Spleen (tissue), 11 donors: ENCODE data around the gene THAP8. TPM values are rescaled to one million over a fixed set of nuclear protein-coding genes. Genes with fewer than 3 reads are reported as not detected.

ENCODE experiments used
- DNase-seq: peaks from one replicate; pipeline ENCODE4 v3.0.0-alpha.2; 2020
- H3K27ac ChIP-seq, 8 donors: fragments of 200-600 bp; sonication (generic) in 7 of 8; 1 replicate in 4 of 8; 2 replicates in 4 of 8; pipeline versions ENCODE4 v1.5.0 to v1.8.0; 2016 to 2021; ENCODE audit warnings: inconsistent platforms in 4 of 8, mild to moderate bottlenecking in 4 of 8, moderate library complexity in 1 of 8
- H3K27me3 ChIP-seq, 7 donors: fragments of 200-600 bp; sonication (generic) in 6 of 7; replicated peaks in 1 of 7; 1 replicate in 4 of 7; 2 replicates in 3 of 7; pipeline versions ENCODE4 v1.5.0 to v1.8.0; 2016 to 2021; ENCODE audit warnings: inconsistent platforms in 3 of 7, mild to moderate bottlenecking in 1 of 7
- H3K36me3 ChIP-seq, 6 donors: fragments of 200-600 bp; sonication (generic) in 5 of 6; 1 replicate in 4 of 6; 2 replicates in 2 of 6; pipeline versions ENCODE4 v1.5.0 to v1.8.0; 2016 to 2021; ENCODE audit warnings: inconsistent platforms in 2 of 6
- H3K4me1 ChIP-seq, 6 donors: fragments of 200-600 bp; sonication (generic) in 5 of 6; 1 replicate in 3 of 6; 2 replicates in 3 of 6; pipeline versions ENCODE4 v1.5.0 to v1.8.0; 2016 to 2021; ENCODE audit warnings: inconsistent platforms in 3 of 6
- H3K4me3 ChIP-seq, 8 donors: fragments of 200-600 bp; sonication (generic) in 7 of 8; 1 replicate in 4 of 8; 2 replicates in 4 of 8; pipeline versions ENCODE4 v1.5.0 to v1.8.0; 2016 to 2021; ENCODE audit warnings: inconsistent platforms in 4 of 8, mild to moderate bottlenecking in 4 of 8, moderate library complexity in 2 of 8
- H3K9me3 ChIP-seq, 8 donors: fragments of 200-600 bp; sonication (generic) in 7 of 8; 1 replicate in 4 of 8; 2 replicates in 4 of 8; pipeline versions ENCODE4 v1.5.0 to v1.8.0; 2016 to 2021; ENCODE audit warnings: inconsistent platforms in 4 of 8
- CTCF ChIP-seq, 11 experiments: fragments of 200-600 bp in 7 of 11; fragments of 450-650 bp in 4 of 11; sonication (generic) in 4 of 11; IDR thresholded peaks in 8 of 11; conservative IDR thresholded peaks in 3 of 11; 1 replicate in 7 of 11; 2 replicates in 4 of 11; pipeline versions ENCODE4 v1.4.0 to v1.8.0; 2016 to 2021; ENCODE audit warnings: antibody characterized with exemption in 11 of 11, inconsistent platforms in 4 of 11, mild to moderate bottlenecking in 1 of 11
- POLR2A ChIP-seq, 3 donors: fragments of 450-650 bp; IDR thresholded peaks; one replicate each; pipeline ENCODE4 v1.5.1; 2017; ENCODE audit warnings: antibody characterized with exemption in 3 of 3, mild to moderate bottlenecking in 1 of 3
- POLR2AphosphoS5 ChIP-seq, 3 donors: sonication (generic); formaldehyde crosslinking; IDR thresholded peaks; one replicate each; pipeline ENCODE4 v1.5.1; 2017; ENCODE audit warnings: antibody characterized with exemption in 3 of 3
- WGBS, 5 donors: extraction: QIAGEN DNeasy Blood & Tissue Kit in 3 of 5; methylation state at CpG; one replicate each; pipeline versions ENCODE4 v1.1.5 to v1.1.7; 2013 to 2018; 5-methylcytosine and 5-hydroxymethylcytosine counted together
- intact Hi-C: fragments of 100-400 bp; cut with DNase I; formaldehyde crosslinking; loops from one replicate; pipeline ENCODE4 v1.15.0; 2023; ENCODE audit warnings: low total_unique reads
- polyA plus RNA-seq, 3 donors: library from polyadenylated mRNA; stranded (reverse); fragments of 200-250 nt; gene quantifications; one replicate each; pipeline ENCODE4 v1.2.1, GENCODE V29; 2013
- total RNA-seq, 7 donors: library from RNA; depleted of rRNA in 3 of 7; stranded (reverse); fragments of >200 nt in 3 of 7; fragmentation: NEBNext Ultra II Directional in 4 of 7; extraction: Animal tissue kit (Norgen Biotek cat#: 25700) in 4 of 7; gene quantifications; one replicate each; pipeline versions ENCODE4 v1.1.0 to v1.2.1, GENCODE V29; 2016 to 2021
- donor health status: healthy with polysubstance abuse.
- donor health status: DM: no; HTN: no; CAD: no; lungs with moderate emphysema.
- donor health status: DM: no; HTN: no; CAD: no.
- donor health status: Bipolar disorder and iron deficiency.
- donor health status: healthy.
- donor health status: DM: no; HTN: no; CAD: no.
- donor health status: DM: yes; HTN: yes; CAD: no.

THAP8 gene
- total and polyA plus RNA-seq, 10 donors = 2.4 to 7.9 (median 4.8) TPM

DNA sequence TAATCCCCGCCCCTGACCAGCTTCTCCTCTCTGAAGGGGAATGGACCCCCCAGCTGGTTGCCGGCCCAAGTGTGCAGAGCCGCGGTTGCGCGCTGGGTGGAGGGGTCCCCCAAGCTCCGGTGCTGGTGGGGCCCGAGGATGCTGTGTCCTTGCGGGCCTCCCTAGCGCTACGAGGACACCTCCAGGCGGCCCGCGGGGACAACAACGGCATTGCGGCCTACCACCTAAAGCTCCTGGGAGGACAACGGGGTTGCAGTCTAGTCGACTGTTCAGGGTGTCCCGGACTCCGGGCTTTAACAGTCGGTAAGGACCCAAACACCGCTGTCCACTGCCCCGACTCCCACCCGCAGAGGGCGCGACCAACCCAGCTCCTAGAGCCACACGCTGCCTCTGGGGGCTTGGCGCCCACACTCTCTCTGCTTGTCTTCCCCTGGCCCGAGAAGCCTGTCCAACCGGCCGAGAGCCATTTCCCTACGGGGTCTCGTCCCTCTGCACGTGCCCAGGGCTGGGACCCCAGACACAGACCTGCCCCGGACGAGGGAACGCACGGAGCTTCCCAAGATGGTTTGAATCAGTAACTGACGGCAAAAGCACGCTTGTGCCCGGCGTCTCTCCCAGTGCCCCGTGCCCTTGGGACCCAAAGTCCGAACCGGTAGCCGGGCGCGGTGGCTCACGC, 60.0 kb downstream of the THAP8 start:
- intact Hi-C loops = no loop called here
- peak; percentile 82 for DNase-seq
- H3K36me3 ChIP-seq = peaks cover 0 to 20% (median 9%) of the 10 kb centered on the region in 6 donors
- peak overlapping the region; percentile 81 to 99 (median 92) for H3K4me3 ChIP-seq
- WGBS, 5 donors = 26 to 74% (median 47%) methylated on average over 25 to 49 of the region's 49 CpGs
- H3K27me3 ChIP-seq = no peaks in the 10 kb centered on the region
- peaks cover 0 to under 1% (median 0%) of the 10 kb centered on the region in 8 donors for H3K9me3 ChIP-seq
- peaks cover 16 to 53% (median 38%) of the 10 kb centered on the region in 6 donors for H3K4me1 ChIP-seq
- peak overlapping the region in 6 of 8 donors; percentile 84 to 93 (median 90) for H3K27ac ChIP-seq
- TF ChIP-seq CTCF (IDR thresholded peaks at IDR 0.05 in 8 of 11, conservative IDR thresholded peaks at IDR 0.05 in 3 of 11) = peak in 1 of 11 experiments; percentile 10
- no peak for TF ChIP-seq POLR2A (IDR thresholded peaks at IDR 0.05)

- intact Hi-C loops = no loop called here
- Histone ChIP-seq H3K9me3 (peaks cover 0 to 7% (median 0%) of the 10 kb centered on the region in 8 donors), H3K27ac (no peak overlapping the region), H3K27me3 (peaks cover 0 to 9% (median 0%) of the 10 kb centered on the region in 7 donors), H3K4me3 (no peak overlapping the region), H3K4me1 (peaks cover 16 to 44% (median 35%) of the 10 kb centered on the region in 6 donors), H3K36me3 (peaks cover 0 to 11% (median 4%) of the 10 kb centered on the region in 6 donors)
- TF ChIP-seq POLR2A (IDR thresholded peaks at IDR 0.05) (no peak), POLR2AphosphoS5 (IDR thresholded peaks at IDR 0.05) (no peak), CTCF (IDR thresholded peaks at IDR 0.05 in 8 of 11, conservative IDR thresholded peaks at IDR 0.05 in 3 of 11) (no peak)
- no peak for DNase-seq
- 89 to 96% (median 92%) methylated on average over 8 of the region's 8 CpGs for WGBS, 5 donors
Observed at GRCh38 chr19:35992907-35993765, 60.9 kb downstream of the THAP8 start.

- no peak for DNase-seq
- Histone ChIP-seq H3K36me3 (no peaks in the 10 kb centered on the region), H3K27ac (no peak overlapping the region), H3K4me3 (no peak overlapping the region), H3K4me1 (peaks cover 12 to 43% (median 35%) of the 10 kb centered on the region in 6 donors), H3K9me3 (peaks cover 0 to 7% (median 0%) of the 10 kb centered on the region in 8 donors), H3K27me3 (peaks cover 0 to 21% (median 6%) of the 10 kb centered on the region in 7 donors)
- WGBS, 5 donors = 85 to 91% (median 88%) methylated on average over 7 of the region's 7 CpGs
- intact Hi-C loops = no loop called here
- TF ChIP-seq POLR2A (IDR thresholded peaks at IDR 0.05) (no peak), POLR2AphosphoS5 (IDR thresholded peaks at IDR 0.05) (no peak), CTCF (IDR thresholded peaks at IDR 0.05 in 8 of 11, conservative IDR thresholded peaks at IDR 0.05 in 3 of 11) (no peak)
Observed at GRCh38 chr19:35991731-35992450, 62.2 kb downstream of the THAP8 start.
